Activated T-helper 17 cell treated with anti-CD3 and anti-CD28 coated beads, Interleukin-2, amount 50 U/mL, for 72 hours (primary cell): Measurements from ENCODE around the gene GHDC. TPM values are rescaled to one million over a fixed set of nuclear protein-coding genes. Genes with fewer than 3 reads are reported as not detected.
"Not testable (repeated sequence)": the region's sequence is repeated elsewhere in the genome, so short reads cannot be mapped to it uniquely, and the experiment has no call there.

Experiments used
- ATAC-seq: fragments of 150-1000 bp; cut with Tn5 transposase; replicated peaks from 2 replicates; pipeline ENCODE4 v1.10.0; 2021; ENCODE audit warnings: mild to moderate bottlenecking, moderate library complexity
- H3K27ac Mint-ChIP-seq: one replicate; pipeline ENCODE4 v1.8.0; 2022; ENCODE audit warnings: mixed read lengths
- H3K27me3 Mint-ChIP-seq: one replicate; pipeline ENCODE4 v1.8.0; 2022; ENCODE audit warnings: mixed read lengths
- H3K36me3 Mint-ChIP-seq: one replicate; pipeline ENCODE4 v1.8.0; 2022; ENCODE audit warnings: low read depth, mild to moderate bottlenecking, mixed read lengths
- H3K4me1 Mint-ChIP-seq: one replicate; pipeline ENCODE4 v1.8.0; 2022; ENCODE audit warnings: mixed read lengths
- H3K4me3 Mint-ChIP-seq: one replicate; pipeline ENCODE4 v1.8.0; 2022; ENCODE audit warnings: mild to moderate bottlenecking, mixed read lengths
- H3K9me3 Mint-ChIP-seq: one replicate; pipeline ENCODE4 v1.8.0; 2022; ENCODE audit warnings: mixed read lengths
- total RNA-seq, 2 donors: library from RNA; stranded (reverse); gene quantifications; one replicate each; pipeline ENCODE4 v1.2.3, GENCODE V29; 2022

Gene GHDC
- total RNA-seq, 2 donors from 2014 or later, result 19.6 to 24.5 TPM

DNA sequence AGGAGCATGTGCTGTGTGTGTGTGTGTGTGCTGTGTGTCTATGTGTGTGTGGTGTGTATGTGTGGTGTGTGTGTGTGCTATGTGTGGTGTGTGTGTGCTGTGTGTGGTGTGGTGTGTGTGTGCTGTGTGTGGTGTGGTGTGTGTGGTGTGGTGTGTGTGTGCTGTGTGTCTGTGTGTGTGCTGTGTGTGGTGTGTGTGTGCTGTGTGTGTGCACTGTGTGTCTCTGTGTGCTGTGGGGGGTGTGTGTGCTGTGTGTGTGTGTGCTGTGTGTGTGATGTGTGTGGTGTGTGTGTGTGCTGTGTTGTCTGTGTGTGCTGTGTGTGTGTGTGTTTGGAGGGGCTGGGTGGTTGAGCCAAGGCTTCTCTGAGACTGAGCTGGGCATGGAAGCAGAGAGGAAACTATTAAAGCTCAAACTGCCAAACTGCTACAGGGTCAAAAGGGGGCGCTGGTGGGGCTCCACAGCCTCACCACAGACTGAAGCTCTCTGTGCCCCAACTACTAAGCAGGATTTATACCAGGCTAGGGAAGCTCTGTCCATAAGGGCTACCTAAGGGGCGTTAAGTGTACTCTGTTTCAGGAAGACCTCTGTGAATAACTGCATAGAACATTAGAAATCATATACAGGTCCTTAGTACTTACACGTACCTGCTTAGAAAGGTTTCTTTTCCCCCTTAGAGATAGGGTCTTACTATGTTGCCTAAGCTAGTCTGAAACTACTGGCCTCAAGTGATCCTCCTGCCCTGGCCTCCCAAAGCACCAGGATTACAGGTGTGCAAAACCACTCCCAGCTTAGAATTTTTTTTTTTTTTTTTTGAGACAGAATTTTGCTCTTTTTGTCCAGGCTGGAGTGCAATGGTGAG, 27.8 kb upstream of the GHDC start:
- H3K9me3 Mint-ChIP-seq, result no peaks in the 10 kb centered on the region
- no peaks in the 10 kb centered on the region for H3K27me3 Mint-ChIP-seq
- ATAC-seq, result peak; percentile 86
- peaks cover 89% of the 10 kb centered on the region for H3K36me3 Mint-ChIP-seq
- peak overlapping the region; percentile 84 for H3K27ac Mint-ChIP-seq
- H3K4me1 Mint-ChIP-seq, result peaks cover 5% of the 10 kb centered on the region
- H3K4me3 Mint-ChIP-seq, result no peak overlapping the region

DNA sequence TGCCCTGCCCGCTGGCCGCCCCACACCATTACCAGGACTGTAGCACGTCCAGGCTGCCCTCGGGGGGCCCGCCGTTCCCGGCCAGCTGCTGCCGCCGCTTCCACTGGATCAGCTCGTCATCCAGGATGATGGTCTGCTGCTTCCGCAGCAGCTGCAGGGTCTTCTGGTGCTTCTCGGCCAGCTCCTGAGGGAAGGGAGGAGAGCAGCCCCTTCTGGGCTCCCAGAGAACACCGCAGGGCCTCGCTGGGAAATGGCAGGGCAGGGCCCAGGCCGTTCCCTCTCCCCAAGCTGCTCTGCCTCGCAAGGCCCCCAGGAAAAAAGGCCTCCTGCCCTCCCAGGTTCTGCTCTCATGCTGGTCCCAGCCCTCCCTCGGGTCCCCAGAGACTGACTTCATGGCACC, 25.0 kb upstream of the GHDC start:
- not testable (repeated sequence) for H3K27ac Mint-ChIP-seq, ATAC-seq, H3K9me3 Mint-ChIP-seq, H3K27me3 Mint-ChIP-seq, H3K4me3 Mint-ChIP-seq, H3K4me1 Mint-ChIP-seq
- H3K36me3 Mint-ChIP-seq, result peaks cover 89% of the 10 kb centered on the region

DNA sequence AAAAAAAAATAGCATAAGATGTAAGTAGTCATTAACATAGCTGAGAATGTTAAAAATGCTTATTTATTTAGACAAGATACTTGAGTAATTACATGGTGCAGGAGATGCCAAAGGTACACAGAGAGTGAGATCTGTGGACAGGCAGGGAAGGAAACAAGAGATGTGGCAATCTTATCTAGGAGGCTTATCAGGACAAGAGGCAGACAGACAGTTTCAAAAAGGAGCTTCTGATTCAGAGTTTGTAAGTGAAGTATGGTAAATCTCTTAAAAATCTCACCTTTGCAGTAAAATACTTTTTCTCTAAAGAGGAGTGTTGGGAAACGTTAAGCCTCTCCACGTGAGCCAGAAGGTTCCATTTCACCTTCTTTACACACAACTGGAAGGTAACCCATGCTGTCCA, 19.9 kb upstream of the GHDC start:
- no peak overlapping the region for H3K27ac Mint-ChIP-seq
- H3K4me1 Mint-ChIP-seq, result no peaks in the 10 kb centered on the region

GRCh38 chr17:42212382-42212781, 18.1 kb upstream of the GHDC start:
- no peaks in the 10 kb centered on the region for H3K4me1 Mint-ChIP-seq
- no peaks in the 10 kb centered on the region for H3K27me3 Mint-ChIP-seq
- H3K4me3 Mint-ChIP-seq, result no peak overlapping the region
- no peaks in the 10 kb centered on the region for H3K9me3 Mint-ChIP-seq
- ATAC-seq, result no peak
- no peak overlapping the region for H3K27ac Mint-ChIP-seq
- H3K36me3 Mint-ChIP-seq, result peaks cover 99% of the 10 kb centered on the region

More for the DNA sequence above, 19.9 kb upstream of the GHDC start:
- Mint-ChIP-seq H3K36me3 (peaks cover 96% of the 10 kb centered on the region), H3K27me3 (no peaks in the 10 kb centered on the region), H3K4me3 (no peak overlapping the region), H3K9me3 (no peaks in the 10 kb centered on the region)
- no peak for ATAC-seq

DNA sequence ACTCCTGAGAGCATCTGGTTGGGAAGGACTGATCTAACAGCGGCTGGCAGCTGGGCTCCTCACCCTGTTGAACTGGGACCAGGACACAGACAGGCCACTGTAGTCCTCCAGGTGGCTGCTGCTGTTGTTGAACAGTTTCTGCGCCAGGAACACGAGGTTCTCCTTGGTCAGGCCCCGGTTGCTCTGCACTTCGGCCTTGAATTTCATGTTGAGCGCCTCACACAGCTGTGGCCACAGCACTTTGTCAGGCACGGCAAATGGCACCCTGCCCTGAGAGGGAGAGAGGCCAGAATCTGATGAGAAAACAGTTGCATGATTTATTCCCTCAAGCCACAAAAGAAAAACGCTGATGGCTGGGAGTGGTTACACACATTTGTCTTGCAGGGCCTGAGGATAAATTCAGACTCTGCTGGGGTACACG, 17.6 kb upstream of the GHDC start:
- H3K4me1 Mint-ChIP-seq, ATAC-seq, H3K27me3 Mint-ChIP-seq, H3K27ac Mint-ChIP-seq, H3K4me3 Mint-ChIP-seq, H3K9me3 Mint-ChIP-seq: not testable (repeated sequence)
- H3K36me3 Mint-ChIP-seq, result peaks cover 99% of the 10 kb centered on the region

GRCh38 chr17:42210046-42210445, 15.8 kb upstream of the GHDC start:
- no peaks in the 10 kb centered on the region for H3K27me3 Mint-ChIP-seq
- no peaks in the 10 kb centered on the region for H3K4me1 Mint-ChIP-seq
- H3K4me3 Mint-ChIP-seq, result no peak overlapping the region
- no peak overlapping the region for H3K27ac Mint-ChIP-seq
- ATAC-seq, result no peak
- H3K9me3 Mint-ChIP-seq, result no peaks in the 10 kb centered on the region
- peaks cover 99% of the 10 kb centered on the region for H3K36me3 Mint-ChIP-seq

DNA sequence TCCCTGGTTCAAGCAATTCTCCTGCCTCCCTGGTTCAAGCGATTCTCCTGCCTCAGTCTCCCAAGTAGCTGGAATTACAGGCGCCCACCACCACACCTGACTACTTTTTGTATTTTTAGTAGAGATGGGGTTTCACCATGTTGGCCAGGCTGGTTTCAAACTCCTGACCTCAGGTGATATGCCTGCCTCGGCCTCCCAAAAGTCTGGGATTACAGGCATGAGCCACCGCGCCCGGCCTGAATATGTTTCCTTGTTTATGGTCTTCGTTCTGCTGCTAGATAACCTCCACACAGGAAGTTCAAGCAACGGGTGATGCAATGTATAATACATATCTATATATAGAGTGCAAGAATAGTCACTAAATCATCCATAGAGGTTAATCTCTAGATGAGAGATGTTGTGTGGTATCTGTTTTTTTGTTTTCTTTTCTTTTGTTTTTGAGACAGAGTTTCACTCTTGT, 11.9 kb upstream of the GHDC start:
- not testable (repeated sequence) for H3K9me3 Mint-ChIP-seq, ATAC-seq, H3K4me3 Mint-ChIP-seq, H3K27me3 Mint-ChIP-seq, H3K4me1 Mint-ChIP-seq
- peaks cover 100% of the 10 kb centered on the region for H3K36me3 Mint-ChIP-seq
- H3K27ac Mint-ChIP-seq, result peak overlapping the region; percentile 68

GRCh38 chr17:42203354-42203753, 9.1 kb upstream of the GHDC start:
- H3K9me3 Mint-ChIP-seq, result no peaks in the 10 kb centered on the region
- no peak overlapping the region for H3K4me3 Mint-ChIP-seq
- no peak overlapping the region for H3K27ac Mint-ChIP-seq
- H3K4me1 Mint-ChIP-seq, result no peaks in the 10 kb centered on the region
- H3K36me3 Mint-ChIP-seq, result peaks cover 91% of the 10 kb centered on the region
- H3K27me3 Mint-ChIP-seq, result no peaks in the 10 kb centered on the region
- no peak for ATAC-seq

DNA sequence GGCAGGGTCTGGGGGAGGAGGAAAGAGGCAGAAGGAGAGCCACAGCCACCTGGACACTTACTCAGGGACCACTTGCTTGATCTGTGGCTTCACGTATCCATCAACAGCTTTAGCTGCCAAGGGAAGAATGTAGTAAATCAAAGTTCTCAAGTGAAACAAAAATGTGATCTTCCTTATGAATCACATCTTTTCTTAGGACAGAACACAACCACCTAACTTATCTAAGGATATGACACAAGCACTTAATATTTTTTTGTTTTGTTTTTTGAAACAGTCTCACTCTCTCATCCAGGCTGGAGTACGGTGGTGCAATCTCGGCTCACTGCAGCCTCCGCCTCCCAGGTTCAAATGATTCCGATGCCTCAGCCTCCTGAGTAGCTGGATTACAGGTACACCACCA, 8.4 kb upstream of the GHDC start:
- H3K27me3 Mint-ChIP-seq, result no peaks in the 10 kb centered on the region
- ATAC-seq, result no peak
- no peak overlapping the region for H3K4me3 Mint-ChIP-seq
- peak overlapping the region; percentile 2 for H3K27ac Mint-ChIP-seq
- no peaks in the 10 kb centered on the region for H3K4me1 Mint-ChIP-seq
- H3K9me3 Mint-ChIP-seq, result no peaks in the 10 kb centered on the region
- H3K36me3 Mint-ChIP-seq, result peaks cover 84% of the 10 kb centered on the region

- peaks cover 79% of the 10 kb centered on the region for H3K36me3 Mint-ChIP-seq
- no peaks in the 10 kb centered on the region for H3K27me3 Mint-ChIP-seq
- H3K4me1 Mint-ChIP-seq, result no peaks in the 10 kb centered on the region
- no peak overlapping the region for H3K4me3 Mint-ChIP-seq
- no peak for ATAC-seq
- no peaks in the 10 kb centered on the region for H3K9me3 Mint-ChIP-seq
- peak overlapping the region; percentile 2 for H3K27ac Mint-ChIP-seq
These were observed 7.9 kb upstream of the GHDC start for GRCh38 chr17:42202159-42202558.

DNA sequence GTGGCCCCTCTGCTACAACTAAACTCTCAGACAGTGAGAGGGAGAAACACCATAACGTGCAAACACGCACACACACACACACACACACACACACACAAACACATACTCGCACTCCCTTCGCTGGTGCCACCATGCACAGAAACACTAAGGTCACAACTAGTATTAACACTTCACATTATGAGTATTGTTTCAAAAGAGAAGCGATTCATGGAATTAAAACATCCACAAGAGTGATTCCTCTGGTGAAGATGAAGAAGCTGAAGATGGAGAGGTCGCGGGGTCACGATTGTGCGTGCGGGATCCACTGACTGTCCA, 7.1 kb upstream of the GHDC start:
- ATAC-seq, result no peak
- H3K4me1 Mint-ChIP-seq, result peaks cover under 1% of the 10 kb centered on the region
- H3K27ac Mint-ChIP-seq, result peak overlapping the region; percentile 2
- H3K4me3 Mint-ChIP-seq, result no peak overlapping the region
- no peaks in the 10 kb centered on the region for H3K9me3 Mint-ChIP-seq
- H3K36me3 Mint-ChIP-seq, result peaks cover 71% of the 10 kb centered on the region
- no peaks in the 10 kb centered on the region for H3K27me3 Mint-ChIP-seq

- Mint-ChIP-seq H3K4me1 (peaks cover 5% of the 10 kb centered on the region), H3K27me3 (no peaks in the 10 kb centered on the region), H3K36me3 (peaks cover 66% of the 10 kb centered on the region), H3K9me3 (no peaks in the 10 kb centered on the region), H3K4me3 (no peak overlapping the region), H3K27ac (no peak overlapping the region)
- no peak for ATAC-seq
These were observed 6.6 kb upstream of the GHDC start for GRCh38 chr17:42200706-42201457.

GRCh38 chr17:42199416-42200011, 5.2 kb upstream of the GHDC start:
- Mint-ChIP-seq H3K27me3 (no peaks in the 10 kb centered on the region), H3K9me3 (no peaks in the 10 kb centered on the region), H3K4me1 (peaks cover 5% of the 10 kb centered on the region), H3K4me3 (no peak overlapping the region), H3K36me3 (peaks cover 52% of the 10 kb centered on the region), H3K27ac (no peak overlapping the region)
- no peak for ATAC-seq

GRCh38 chr17:42198897-42199296, 4.6 kb upstream of the GHDC start:
- no peak for ATAC-seq
- Mint-ChIP-seq H3K36me3 (peaks cover 46% of the 10 kb centered on the region), H3K4me3 (no peak overlapping the region), H3K4me1 (peaks cover 6% of the 10 kb centered on the region), H3K27ac (no peak overlapping the region), H3K9me3 (no peaks in the 10 kb centered on the region), H3K27me3 (no peaks in the 10 kb centered on the region)
